SU-DHL-6 (cell line): Measurements from ENCODE around the gene TICRR.

Experiments used
- H2AFZ ChIP-seq: fragments of 200-600 bp; sonication (generic); 2 replicates; pipeline ENCODE4 v1.6.1; 2014; ENCODE audit warnings: low read depth, mild to moderate bottlenecking, moderate library complexity, mixed read lengths, antibody characterized with exemption, low read length; ENCODE audit not compliant: severe bottlenecking
- H3F3A ChIP-seq: fragments of 200-600 bp; shearing (Covaris generic); 2 replicates; pipeline ENCODE4 v1.6.0; 2016; ENCODE audit warnings: antibody characterized with exemption, mild to moderate bottlenecking; ENCODE audit not compliant: insufficient read depth
- H3K27ac ChIP-seq: fragments of 200-600 bp; sonication (generic); 2 replicates; pipeline ENCODE4 v1.5.1; 2016; ENCODE audit warnings: low read depth, mild to moderate bottlenecking, low read length, moderate library complexity, mixed read lengths
- H3K27me3 ChIP-seq: fragments of 200-600 bp; sonication (generic), shearing (Covaris generic); 2 replicates; pipeline ENCODE4 v1.6.0; 2014; ENCODE audit warnings: mild to moderate bottlenecking, low read length
- H3K36me3 ChIP-seq: fragments of 200-600 bp; sonication (generic); 2 replicates; pipeline ENCODE4 v1.6.1; 2014; ENCODE audit warnings: mild to moderate bottlenecking, low read length, mixed read lengths
- H3K4me2 ChIP-seq: fragments of 300-600, 200-600 bp; shearing (Covaris generic), sonication (generic); 2 replicates; pipeline ENCODE4 v1.6.0; 2014; ENCODE audit warnings: low read length, low read depth, mild to moderate bottlenecking; ENCODE audit not compliant: poor library complexity, severe bottlenecking
- H3K4me3 ChIP-seq: fragments of 200-600 bp; sonication (generic); 2 replicates; pipeline ENCODE4 v1.5.1; 2014; ENCODE audit warnings: antibody characterized with exemption, low read length, mild to moderate bottlenecking, mixed read lengths; ENCODE audit not compliant: insufficient read depth, poor library complexity, severe bottlenecking
- H3K79me2 ChIP-seq: fragments of 200-600 bp; sonication (generic); 2 replicates; pipeline ENCODE4 v1.6.1; 2014; ENCODE audit warnings: mild to moderate bottlenecking, low read length, moderate library complexity; ENCODE audit not compliant: insufficient read depth
- H3K9ac ChIP-seq: fragments of 200-600 bp; sonication (generic); 2 replicates; pipeline ENCODE4 v1.7.0; 2014; ENCODE audit warnings: mild to moderate bottlenecking, low read length
- H3K9me2 ChIP-seq: fragments of 200-600 bp; sonication (generic); replicated peaks from 2 replicates; pipeline ENCODE4 v1.6.1; 2014; ENCODE audit warnings: low read length; ENCODE audit not compliant: insufficient read depth
- H3K9me3 ChIP-seq: fragments of 200-600 bp; sonication (generic); 2 replicates; pipeline ENCODE4 v1.6.1; 2014; ENCODE audit warnings: low read length, mixed read lengths; ENCODE audit not compliant: insufficient read depth
- H4K20me1 ChIP-seq: fragments of 200-600 bp; sonication (generic); 2 replicates; pipeline ENCODE4 v1.6.1; 2014; ENCODE audit warnings: low read depth, mild to moderate bottlenecking, antibody characterized with exemption, low read length, moderate library complexity, mixed read lengths
- CTCF ChIP-seq: fragments of 200-600 bp; sonication (generic); IDR thresholded peaks from one replicate; pipeline ENCODE4 v1.5.1; 2017; ENCODE audit warnings: antibody characterized with exemption, mild to moderate bottlenecking, low read length, moderate library complexity; ENCODE audit not compliant: insufficient read depth, poor library complexity, severe bottlenecking
- EZH2phosphoT487 ChIP-seq: fragments of 200-600 bp; sonication (generic), shearing (Covaris generic); conservative IDR thresholded peaks from 2 replicates; pipeline ENCODE4 v1.6.1; 2018; ENCODE audit warnings: mild to moderate bottlenecking, antibody characterized with exemption, low read length, moderate library complexity, mixed read lengths

TICRR gene

GRCh38 chr15:89528757-89529352 lies 46.4 kb upstream of the TICRR start:
- no peak overlapping the region for H3K27ac ChIP-seq
- no peaks in the 10 kb centered on the region for H3K9me3 ChIP-seq
- H3K9ac ChIP-seq = no peak overlapping the region
- H3K4me2 ChIP-seq = no peak overlapping the region
- TF ChIP-seq CTCF (no peak), EZH2phosphoT487 (no peak)
- H3K79me2 ChIP-seq = no peaks in the 10 kb centered on the region
- no peaks in the 10 kb centered on the region for H3K9me2 ChIP-seq
- H3F3A ChIP-seq = no peaks in the 10 kb centered on the region
- no peaks in the 10 kb centered on the region for H3K36me3 ChIP-seq
- H2AFZ ChIP-seq = no peak overlapping the region
- H3K4me3 ChIP-seq = no peak overlapping the region
- no peaks in the 10 kb centered on the region for H4K20me1 ChIP-seq
- H3K27me3 ChIP-seq = no peaks in the 10 kb centered on the region

- no peaks in the 10 kb centered on the region for H3F3A ChIP-seq
- no peak overlapping the region for H3K4me3 ChIP-seq
- H3K27me3 ChIP-seq = no peaks in the 10 kb centered on the region
- no peaks in the 10 kb centered on the region for H3K9me3 ChIP-seq
- no peak for TF ChIP-seq EZH2phosphoT487
- TF ChIP-seq CTCF = no peak
- H3K9me2 ChIP-seq = no peaks in the 10 kb centered on the region
- H3K4me2 ChIP-seq = no peak overlapping the region
- H3K36me3 ChIP-seq = no peaks in the 10 kb centered on the region
- H4K20me1 ChIP-seq = no peaks in the 10 kb centered on the region
- no peak overlapping the region for H3K9ac ChIP-seq
- no peak overlapping the region for H2AFZ ChIP-seq
- no peaks in the 10 kb centered on the region for H3K79me2 ChIP-seq
- no peak overlapping the region for H3K27ac ChIP-seq
These were observed 44.3 kb upstream of the TICRR start for GRCh38 chr15:89530976-89531375.

DNA sequence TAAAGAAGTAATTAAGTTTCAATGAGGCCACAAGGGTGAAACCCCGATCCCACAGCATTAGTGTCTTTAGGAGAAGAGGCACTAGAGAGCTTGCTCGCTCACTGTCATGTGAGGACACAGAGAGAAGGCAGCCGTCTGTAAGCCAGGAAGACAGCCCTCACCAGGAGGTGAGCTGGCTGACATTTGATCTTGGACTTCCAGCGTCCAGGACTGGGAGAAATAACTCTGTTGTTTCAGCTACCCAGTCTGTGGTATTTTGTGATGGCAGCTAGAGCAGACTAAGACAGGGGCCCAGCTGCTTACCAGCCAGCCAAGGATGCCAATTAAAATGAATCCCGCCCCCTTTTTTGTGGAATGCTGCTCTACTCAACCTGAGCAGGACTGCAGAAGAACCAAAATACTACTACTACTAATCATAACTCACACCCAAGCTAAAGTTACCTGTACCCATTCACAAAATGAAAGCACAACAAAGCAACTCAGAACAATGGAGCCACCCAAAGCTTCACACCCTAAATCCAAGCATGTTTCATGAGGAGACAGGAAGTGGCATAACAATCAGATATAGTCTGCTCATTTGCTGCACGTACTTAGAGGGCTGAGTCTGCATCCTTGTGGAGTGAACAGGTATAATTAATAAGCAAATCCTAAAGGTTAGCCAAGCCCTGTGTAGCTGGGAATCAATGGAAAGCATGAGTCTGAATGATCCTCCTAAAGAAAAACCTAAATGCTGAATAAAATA lies 43.3 kb upstream of the TICRR start:
- TF ChIP-seq EZH2phosphoT487 = no peak
- no peak for TF ChIP-seq CTCF
- no peaks in the 10 kb centered on the region for H4K20me1 ChIP-seq
- H3K4me3 ChIP-seq = no peak overlapping the region
- no peak overlapping the region for H3K9ac ChIP-seq
- no peak overlapping the region for H3K27ac ChIP-seq
- no peaks in the 10 kb centered on the region for H3K9me3 ChIP-seq
- H3F3A ChIP-seq = no peaks in the 10 kb centered on the region
- no peaks in the 10 kb centered on the region for H3K9me2 ChIP-seq
- H3K4me2 ChIP-seq = no peak overlapping the region
- no peak overlapping the region for H2AFZ ChIP-seq
- no peaks in the 10 kb centered on the region for H3K36me3 ChIP-seq
- H3K27me3 ChIP-seq = no peaks in the 10 kb centered on the region
- no peaks in the 10 kb centered on the region for H3K79me2 ChIP-seq
